K562 (cell line): Measurements from ENCODE around the gene ZC3H18. TPM values are rescaled to one million over a fixed set of nuclear protein-coding genes. Genes with fewer than 3 reads are reported as not detected.
A peak's percentile ranks its signal among the peaks of the same experiment; 100 is the strongest.

Experiments
- BDP1 ChIP-seq: IDR thresholded peaks from 3 replicates; pipeline ENCODE4 v1.6.1; 2011; ENCODE audit not compliant: insufficient read length, insufficient read depth
- GMEB1 ChIP-seq: fragments of 250-450 bp; sonication (Bioruptor Pico); IDR thresholded peaks from 2 replicates; pipeline ENCODE4 v1.4.0; 2020; ENCODE audit warnings: mild to moderate bottlenecking
- HMBOX1 ChIP-seq: sonication (generic); IDR thresholded peaks from 2 replicates; pipeline ENCODE4 v1.6.1; 2016
- MLLT1 ChIP-seq, 2 experiments: fragments of 450-650 bp; IDR thresholded peaks; 2 replicates each; pipeline ENCODE4 v1.6.1; 2016
- NFXL1 ChIP-seq: fragments of 450-650 bp; formaldehyde crosslinking; IDR thresholded peaks from 2 replicates; pipeline ENCODE4 v1.4.0; 2021; ENCODE audit warnings: mild to moderate bottlenecking
- NR2C2 ChIP-seq, 2 experiments: fragments of 200-800 bp in 1 of 2; sonication (Bioruptor generic) in 1 of 2; sonication (generic) in 1 of 2; formaldehyde crosslinking in 1 of 2; IDR thresholded peaks; 2 replicates each; pipeline versions ENCODE4 v1.6.1 to v1.8.0; 2016 to 2022; ENCODE audit warnings: mild to moderate bottlenecking in 1 of 2, missing compliant biosample characterization in 1 of 2, missing genetic modification characterization in 1 of 2, missing genetic modification reagents in 1 of 2
- PCBP1 ChIP-seq: fragments of 200-400 bp; formaldehyde crosslinking; IDR thresholded peaks from 2 replicates; pipeline ENCODE4 v1.6.1; 2018; ENCODE audit warnings: mild to moderate bottlenecking, low read depth, low read length; ENCODE audit not compliant: poor library complexity, severe bottlenecking
- RAD51 ChIP-seq: fragments of 450-650 bp; IDR thresholded peaks from 2 replicates; pipeline ENCODE4 v1.7.1; 2016; ENCODE audit warnings: low read depth, mild to moderate bottlenecking, borderline replicate concordance
- TOE1 ChIP-seq, 2 experiments: fragments of 450-650 bp in 1 of 2; sonication (generic) in 1 of 2; formaldehyde crosslinking in 1 of 2; IDR thresholded peaks; 2 replicates each; pipeline versions ENCODE4 v1.7.1 to v1.8.0; 2016 to 2022; ENCODE audit warnings: borderline replicate concordance in 2 of 2, mild to moderate bottlenecking in 2 of 2, antibody characterized with exemption in 1 of 2, inconsistent platforms in 1 of 2, low read depth in 1 of 2, missing genetic modification reagents in 1 of 2, moderate library complexity in 1 of 2
- ZNF224 ChIP-seq: sonication (generic); formaldehyde crosslinking; IDR thresholded peaks from 2 replicates; pipeline ENCODE4 v1.8.0; 2022; ENCODE audit warnings: mild to moderate bottlenecking, missing genetic modification reagents
- polyA plus RNA-seq, 8 experiments: library from polyadenylated mRNA; depleted of rRNA in 4 of 8; stranded (reverse) in 5 of 8; unstranded in 3 of 8; fragments of >200 nt; fragmentation: Nextera tagmentation in 2 of 8; fragmentation: Illumina TruSeq in 1 of 8; extraction: Ambion mirVana in 2 of 8; extraction: Trizol in 1 of 8; gene quantifications; 2 replicates each; pipeline versions ENCODE4 v1.2.1 to v1.2.3, GENCODE V29; 2011 to 2014; ENCODE audit warnings: inconsistent platforms in 1 of 8, missing spikeins in 1 of 8
- total RNA-seq, 7 experiments: library from RNA; depleted of rRNA in 6 of 7; stranded (reverse); fragments of >200 nt in 6 of 7; fragmentation: Illumina TruSeq in 2 of 7; extraction: Trizol in 2 of 7; gene quantifications; 2 replicates each; pipeline versions ENCODE4 v1.2.1 to v1.2.3, GENCODE V29; 2011 to 2021; ENCODE audit warnings: low replicate concordance in 1 of 7
- TF ChIP-seq, protein P1 (sequence below): fragments of 200-800 bp; sonication (Bioruptor generic); IDR thresholded peaks from 2 replicates; pipeline ENCODE4 v1.6.1; 2017; ENCODE audit warnings: missing genetic modification characterization, missing compliant biosample characterization

The ZC3H18 gene
- total and polyA plus RNA-seq, 9 of the 15 experiments (the other 6 are each of a cell fraction or from before 2014, with no cell fraction given): 1.7 to 88.7 (median 26.9) TPM

DNA sequence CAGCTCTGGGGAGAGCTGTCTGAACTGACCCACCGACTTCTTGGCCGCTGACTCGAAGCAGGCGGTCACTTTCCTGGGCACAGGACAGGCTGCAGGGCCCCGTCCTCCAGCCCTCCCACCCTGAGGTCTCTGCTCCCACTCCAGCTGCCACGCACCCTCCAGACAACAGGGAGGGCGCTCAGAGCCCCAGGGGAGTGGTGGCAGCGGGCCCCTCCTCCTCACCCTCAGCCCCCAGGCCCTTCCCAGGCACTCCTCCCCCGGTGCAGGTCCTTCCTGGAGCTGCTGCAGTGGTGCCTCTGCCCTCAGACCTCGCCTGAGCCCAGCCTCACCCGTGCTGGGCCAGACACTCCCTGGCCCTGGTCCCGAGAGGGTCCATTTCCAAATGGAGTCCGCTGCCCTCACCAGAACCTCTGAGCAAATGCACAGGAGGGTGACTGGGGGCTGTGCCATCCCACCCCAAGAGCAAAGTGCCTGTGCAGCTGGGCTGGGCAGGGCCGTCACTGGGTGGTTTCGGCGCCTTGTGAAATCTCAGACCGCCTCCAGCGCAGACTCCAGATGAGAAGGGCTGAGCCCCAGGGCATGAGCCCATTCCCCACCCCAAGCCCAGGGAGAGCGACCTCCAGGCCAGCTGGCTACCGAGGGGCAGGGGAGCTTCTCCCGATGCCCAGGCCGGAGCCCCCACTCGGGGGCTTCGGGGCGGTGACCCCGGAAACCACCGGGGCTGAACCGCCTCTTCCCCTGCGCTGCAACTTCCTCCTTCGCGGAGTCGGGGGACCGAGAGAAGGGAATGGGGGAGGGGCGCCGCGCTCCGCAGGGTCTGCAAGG is 79.9 kb downstream of the ZC3H18 start (continued):
- TF ChIP-seq NR2C2 (CRISPR knock-in tag; IDR thresholded peaks at IDR 0.05) (peak; percentile 65; the same call in 1 of the 2 replicates), NR2C2 (tag; IDR thresholded peaks at IDR 0.05) (no peak), PCBP1 (no peak), ZNF224 (no peak), TOE1 (IDR thresholded peaks at IDR 0.05; ENCODE audit: borderline replicate concordance) (no peak), TOE1 (CRISPR knock-in tag; IDR thresholded peaks at IDR 0.05; ENCODE audit: borderline replicate concordance, low read depth) (peak; percentile 87; the same call in 1 of the 2 replicates), HMBOX1 (no peak), MLLT1 (IDR thresholded peaks at IDR 0.05) (0 out of 4 replicates have a peak, but pooled peaks of 1 of the 2 experiments have one; percentile 35), GMEB1 (peak; percentile 34; the same call in 1 of the 2 replicates), NFXL1 (CRISPR knock-in tag) (no peak), RAD51 (no peak), BDP1 (no peak)
- TF ChIP-seq, protein P1, sequence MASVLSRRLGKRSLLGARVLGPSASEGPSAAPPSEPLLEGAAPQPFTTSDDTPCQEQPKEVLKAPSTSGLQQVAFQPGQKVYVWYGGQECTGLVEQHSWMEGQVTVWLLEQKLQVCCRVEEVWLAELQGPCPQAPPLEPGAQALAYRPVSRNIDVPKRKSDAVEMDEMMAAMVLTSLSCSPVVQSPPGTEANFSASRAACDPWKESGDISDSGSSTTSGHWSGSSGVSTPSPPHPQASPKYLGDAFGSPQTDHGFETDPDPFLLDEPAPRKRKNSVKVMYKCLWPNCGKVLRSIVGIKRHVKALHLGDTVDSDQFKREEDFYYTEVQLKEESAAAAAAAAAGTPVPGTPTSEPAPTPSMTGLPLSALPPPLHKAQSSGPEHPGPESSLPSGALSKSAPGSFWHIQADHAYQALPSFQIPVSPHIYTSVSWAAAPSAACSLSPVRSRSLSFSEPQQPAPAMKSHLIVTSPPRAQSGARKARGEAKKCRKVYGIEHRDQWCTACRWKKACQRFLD (CRISPR knock-in tag): no peak
